ENCODE measurements around the gene CCDC186. TPM values are rescaled to one million over a fixed set of nuclear protein-coding genes. Genes with fewer than 3 reads are reported as not detected.

The CCDC186 gene
- 17.1 TPM for total RNA-seq (2021; ENCODE audit: unreplicated experiment)
- polyA plus RNA-seq (2012) = 4.4 TPM in 2 replicates
- percentile 80 among the genes with signal in this experiment for Bru-seq, nascent RNA
- percentile 75 among the genes with signal in this experiment for BruChase-seq, experiment 1, labeled RNA remaining after a 6-hour chase
- percentile 78 among the genes with signal in this experiment for BruChase-seq, experiment 2, labeled RNA remaining after a 2-hour chase
- long read RNA-seq, partial matches to known transcripts = 11 of 21 reads
- long read RNA-seq, other reads (novel, unspliced or antisense) = 7 of 21 reads

- Histone ChIP-seq H3K79me2 (ENCODE audit: insufficient read depth, low read length) (peaks cover 36% of the 10 kb centered on the region), H4K20me1 (ENCODE audit: insufficient read depth) (no peaks in the 10 kb centered on the region), H2AFZ (ENCODE audit: low read depth, low read length, poor library complexity, severe bottlenecking) (peak within 1 kb of the TSS; percentile 98), H3K4me1 (ENCODE audit: control insufficient read depth in 1 of 2, insufficient read depth in 2 of 2, low read length in 2 of 2) (peaks cover 9 to 19% of the 10 kb centered on the region in 2 experiments; a peak in 3 of 4 replicates), H3K4me3 (replicated peaks in 1 of 2; ENCODE audit: low read depth in 1 of 2, low read length in 2 of 2) (peak within 1 kb of the TSS; percentile 91), H3K27me3 (ENCODE audit: insufficient read depth, low read length) (no peaks in the 10 kb centered on the region), H3K36me3 (ENCODE audit: control insufficient read depth in 1 of 2, insufficient read depth in 2 of 2, low read length in 2 of 2) (no peaks in the 10 kb centered on the region), H3K27ac (ENCODE audit: low read depth, low read length) (peak within 1 kb of the TSS; percentile 54), H3K4me2 (ENCODE audit: low read length) (peak within 1 kb of the TSS; percentile 90), H3K9me3 (ENCODE audit: control insufficient read depth in 1 of 2, insufficient read depth in 1 of 2, low read depth in 1 of 2, low read length in 2 of 2) (no peaks in the 10 kb centered on the region), H3K9me2 (ENCODE audit: insufficient read depth) (no peaks in the 10 kb centered on the region), H3K9ac (ENCODE audit: low read length) (peak within 1 kb of the TSS; percentile 78)
- intact Hi-C loops (cut with micrococcal nuclease) = no loop called here
- ChIA-PET POLR2A (interaction anchor here (0.7 to 1.4 kb wide), 3 partner anchors 15 to 97 kb away, joined by 3 to 5 read pairs (median 4); no protein-coding TSS in a partner anchor), CTCF (interaction anchor here (0.7 to 0.8 kb wide), 2 partner anchors 469 to 495 kb away, joined by 3 read pairs; no protein-coding TSS in a partner anchor), RAD21 (ENCODE audit: low non-redundant PET in 1 of 2, low total read pairs in 2 of 2, uncharacterized antibody in 2 of 2, unreplicated experiment in 2 of 2) (interaction anchor here in 1 of 2 experiments (0.6 kb wide), 1 partner anchor 395 kb away, joined by 8 read pairs; no protein-coding TSS in a partner anchor)
- ATAC-seq (peak; percentile 100), DNase-seq (ENCODE audit: low read depth, low spot score) (peak; percentile 97)
- TF ChIP-seq SP1 (IDR thresholded peaks at IDR 0.05; ENCODE audit: low read depth) (peak; percentile 88), SRF (IDR thresholded peaks at IDR 0.05; ENCODE audit: low read depth) (no peak), ELF1 (IDR thresholded peaks at IDR 0.05; ENCODE audit: borderline replicate concordance, low read depth) (no peak), POLR2AphosphoS5 (IDR thresholded peaks at IDR 0.05; ENCODE audit: low read depth, low read length) (peak; percentile 98), TCF7L2 (IDR thresholded peaks at IDR 0.05; ENCODE audit: borderline replicate concordance, extremely low read depth, insufficient read depth, insufficient read length) (peak; percentile 53), EZH2 (IDR thresholded peaks at IDR 0.05) (no peak), EZH2phosphoT487 (IDR thresholded peaks at IDR 0.05; ENCODE audit: borderline replicate concordance) (no peak), POLR2A (IDR thresholded peaks at IDR 0.05; ENCODE audit: borderline replicate concordance, extremely low read depth, insufficient read depth, insufficient read length) (peak; percentile 44), EGR1 (IDR thresholded peaks at IDR 0.05; ENCODE audit: low read depth) (peak; percentile 95), YY1 (IDR thresholded peaks at IDR 0.05; ENCODE audit: extremely low read depth, insufficient replicate concordance, low read depth, low read length) (peak; percentile 98), CBX3 (IDR thresholded peaks at IDR 0.05; ENCODE audit: low read depth) (no peak; the same call in 1 of the 2 replicates), SIN3A (IDR thresholded peaks at IDR 0.05; ENCODE audit: low read depth) (peak; percentile 99)
- no TSS peak for BruUV-seq (replicated peaks)
Measured at GRCh38 chr10:114173921-114174694, at the start of gene CCDC186. Gene CCDC186, minus strand, starts transcription at chr10:114174203. Its CDS starts 10,935 bp downstream, at chr10:114163268.
